HG02678 (cell line): Measurements from ENCODE around the gene RAB20.
A peak's percentile ranks its signal among the peaks of the same experiment; 100 is the strongest.
"Not testable (repeated sequence)": the region's sequence is repeated elsewhere in the genome, so short reads cannot be mapped to it uniquely, and the experiment has no call there.

Experiments used
- ATAC-seq: cut with Tn5 transposase; IDR thresholded peaks from one replicate; pipeline ENCODE4 v1.9.1; 2021; ENCODE audit warnings: mild to moderate bottlenecking, moderate library complexity; ENCODE audit not compliant: unreplicated experiment

The RAB20 gene, protein sequence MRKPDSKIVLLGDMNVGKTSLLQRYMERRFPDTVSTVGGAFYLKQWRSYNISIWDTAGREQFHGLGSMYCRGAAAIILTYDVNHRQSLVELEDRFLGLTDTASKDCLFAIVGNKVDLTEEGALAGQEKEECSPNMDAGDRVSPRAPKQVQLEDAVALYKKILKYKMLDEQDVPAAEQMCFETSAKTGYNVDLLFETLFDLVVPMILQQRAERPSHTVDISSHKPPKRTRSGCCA

DNA sequence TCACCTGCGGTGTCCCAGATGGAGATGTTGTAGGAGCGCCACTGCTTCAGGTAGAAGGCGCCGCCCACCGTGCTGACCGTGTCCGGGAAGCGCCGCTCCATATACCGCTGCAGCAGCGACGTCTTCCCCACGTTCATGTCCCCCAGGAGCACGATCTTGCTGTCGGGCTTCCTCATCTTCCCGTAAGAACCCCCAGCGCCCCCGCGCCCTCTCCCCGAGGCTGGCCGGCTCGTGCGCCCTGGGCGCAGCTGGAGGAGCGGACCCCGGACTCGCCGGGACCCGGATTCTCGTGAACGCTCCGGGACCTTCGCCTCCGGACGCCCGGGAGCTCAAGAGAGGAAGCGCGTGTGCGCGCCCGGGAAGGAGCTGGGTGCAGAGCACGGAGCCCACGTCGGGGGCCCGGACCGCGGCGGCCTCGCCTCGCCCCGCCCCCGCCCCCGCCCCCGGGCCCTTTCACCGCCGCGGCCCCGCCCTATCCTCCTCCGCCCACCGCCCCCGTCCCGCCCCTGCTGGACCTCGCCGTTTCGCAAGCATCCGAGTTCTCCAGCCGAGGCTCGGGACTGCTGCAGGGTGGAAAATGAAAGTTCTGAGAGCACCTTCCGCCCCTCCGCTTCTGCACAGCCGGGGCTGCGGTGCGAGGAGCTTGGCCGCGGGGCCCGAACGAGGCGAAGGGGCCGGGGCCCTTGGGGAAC is at the start of gene RAB20:
TSS of gene RAB20 (minus strand) at position 379 of the 692 bp plus-strand sequence. CDS start at position 176, 203 bp downstream.
- ATAC-seq: peak; percentile 74

DNA sequence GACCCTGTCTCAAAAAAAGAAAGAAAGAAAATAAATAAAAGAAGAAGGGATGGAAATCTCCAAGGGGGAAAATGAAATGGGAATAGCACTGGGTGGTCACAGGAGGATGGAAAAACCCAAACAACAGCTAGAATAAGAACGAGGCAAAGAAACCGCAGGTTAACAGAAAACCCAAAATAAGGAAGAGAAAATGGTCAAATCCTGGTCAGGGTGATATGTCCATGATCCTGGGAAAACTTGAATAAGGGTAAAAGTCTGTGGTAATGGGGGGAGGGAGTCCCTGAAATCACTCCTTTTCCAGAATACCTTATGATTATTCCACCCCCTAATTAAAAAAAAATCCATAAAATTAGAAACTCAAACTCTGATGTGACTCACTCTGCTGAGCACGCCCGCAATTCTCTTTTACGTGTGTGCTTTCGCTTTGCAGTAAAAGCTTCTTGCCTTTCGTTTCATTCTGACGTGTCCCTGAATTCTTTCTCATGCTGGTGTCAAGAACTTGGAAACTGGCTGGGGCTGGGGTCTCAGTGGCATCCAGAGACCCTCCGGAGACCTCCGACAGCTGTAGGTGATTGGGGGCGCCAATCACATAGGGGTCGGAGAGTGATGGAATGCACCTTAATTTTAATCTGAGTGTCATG is 49.6 kb upstream of the RAB20 start:
- no peak for ATAC-seq

DNA sequence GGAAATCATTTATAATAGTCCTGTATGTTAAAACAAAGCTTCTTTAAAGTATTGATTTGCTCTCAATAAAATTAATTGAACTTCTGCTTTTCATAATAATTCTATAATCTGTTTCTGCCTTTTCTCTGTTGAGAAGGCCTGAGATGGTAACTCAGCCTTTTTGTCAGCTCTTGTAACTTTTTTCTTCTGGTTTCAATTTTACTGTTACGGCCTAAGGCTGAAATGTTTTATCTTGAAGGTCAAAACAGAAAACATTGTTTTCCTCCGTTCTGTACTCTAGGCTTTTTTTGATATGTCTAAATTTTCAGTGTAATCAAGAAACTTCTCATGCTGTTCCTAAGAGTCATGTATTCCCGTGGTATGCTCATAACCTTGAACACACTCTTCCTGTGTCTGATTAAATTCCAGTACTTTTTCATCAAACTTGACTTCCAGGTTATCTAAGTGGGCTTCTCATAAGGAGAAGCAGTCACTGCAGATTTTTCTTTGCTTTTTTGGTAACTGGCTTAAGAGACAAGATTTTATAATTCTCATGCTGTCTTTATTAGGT is 46.2 kb upstream of the RAB20 start:
- ATAC-seq: no peak

DNA sequence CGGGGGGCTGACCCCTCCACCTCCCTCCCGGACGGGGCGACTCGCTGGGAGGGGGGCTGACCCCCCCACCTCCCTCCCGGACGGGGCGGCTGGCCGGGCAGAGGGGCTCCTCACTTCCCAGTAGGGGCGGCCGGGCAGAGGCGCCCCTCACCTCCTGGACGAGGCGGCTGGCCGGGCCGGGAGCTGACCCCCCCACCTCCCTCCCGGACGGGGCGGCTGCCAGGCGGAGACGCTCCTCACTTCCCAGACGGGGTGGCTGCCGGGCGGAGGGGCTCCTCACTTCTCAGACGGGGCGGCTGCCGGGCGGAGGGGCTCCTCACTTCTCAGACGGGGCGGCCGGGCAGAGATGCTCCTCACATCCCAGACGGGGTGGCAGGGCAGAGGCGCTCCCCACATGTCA is 44.8 kb upstream of the RAB20 start:
- ATAC-seq: not testable (repeated sequence)

DNA sequence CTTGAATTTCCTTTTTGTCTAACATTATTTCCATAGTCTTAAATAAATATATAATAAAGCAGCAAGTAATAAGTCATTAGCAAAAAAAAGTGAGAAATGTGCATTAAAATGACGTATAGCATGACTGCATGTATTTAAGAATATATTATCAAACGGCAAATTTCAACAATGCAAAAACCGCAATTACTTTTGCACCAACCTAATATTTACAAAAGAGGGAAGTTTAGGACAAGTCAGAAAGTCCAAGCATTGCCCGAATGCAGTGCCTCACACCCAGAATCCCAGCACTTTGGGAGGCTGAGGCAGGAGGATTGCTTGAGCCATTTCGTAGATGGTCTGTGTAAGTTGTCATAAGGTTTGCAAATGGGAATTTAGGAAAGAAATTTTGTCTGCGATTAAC is 43.6 kb upstream of the RAB20 start:
- ATAC-seq: no peak

DNA sequence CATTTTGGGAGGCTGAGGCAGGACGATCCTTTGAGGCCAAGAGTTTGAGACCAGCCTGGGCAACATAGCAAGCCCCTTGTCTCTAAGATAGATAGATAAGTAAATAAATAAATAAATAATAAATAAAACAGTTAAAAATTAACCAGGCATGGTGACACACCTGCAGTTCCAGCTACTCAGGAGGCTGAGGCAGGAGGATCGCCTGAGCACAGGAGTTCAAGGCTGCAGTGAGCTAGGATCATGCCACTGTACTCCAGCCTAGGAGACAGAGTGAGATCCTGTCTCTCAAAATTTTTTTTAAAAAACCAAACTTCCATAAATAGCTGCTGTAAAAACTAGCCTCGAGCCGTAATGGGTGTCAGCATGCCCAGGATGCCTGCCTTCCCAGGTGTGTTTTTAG is 39.5 kb upstream of the RAB20 start:
- ATAC-seq: no peak

DNA sequence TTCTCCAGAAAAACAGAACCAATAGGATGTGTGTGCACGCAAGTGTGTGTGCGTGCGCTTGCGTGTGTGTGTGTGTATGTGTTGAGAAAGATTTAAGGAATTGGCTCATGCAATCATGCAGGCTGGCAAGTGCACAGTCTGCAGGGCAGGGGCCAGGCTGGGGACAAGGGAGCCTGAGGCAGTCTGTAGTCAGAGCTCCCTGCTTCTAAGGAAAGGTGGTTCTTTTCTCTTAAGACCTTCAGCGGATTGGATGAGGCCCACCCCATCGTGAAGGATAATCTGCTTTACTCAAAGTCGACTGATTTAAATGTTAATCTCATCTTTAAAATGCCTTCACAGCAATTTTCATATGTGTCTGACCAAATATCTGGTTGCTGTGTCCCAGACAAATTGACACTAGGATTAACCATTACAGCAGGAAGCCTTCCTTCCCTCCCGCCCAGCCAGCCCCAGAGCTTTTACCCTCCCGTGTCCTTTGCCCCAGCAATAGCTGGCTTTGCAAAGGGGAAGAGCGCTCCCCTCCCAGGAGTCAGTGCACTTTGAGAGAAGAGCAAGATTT is 38.8 kb upstream of the RAB20 start:
- ATAC-seq: no peak

DNA sequence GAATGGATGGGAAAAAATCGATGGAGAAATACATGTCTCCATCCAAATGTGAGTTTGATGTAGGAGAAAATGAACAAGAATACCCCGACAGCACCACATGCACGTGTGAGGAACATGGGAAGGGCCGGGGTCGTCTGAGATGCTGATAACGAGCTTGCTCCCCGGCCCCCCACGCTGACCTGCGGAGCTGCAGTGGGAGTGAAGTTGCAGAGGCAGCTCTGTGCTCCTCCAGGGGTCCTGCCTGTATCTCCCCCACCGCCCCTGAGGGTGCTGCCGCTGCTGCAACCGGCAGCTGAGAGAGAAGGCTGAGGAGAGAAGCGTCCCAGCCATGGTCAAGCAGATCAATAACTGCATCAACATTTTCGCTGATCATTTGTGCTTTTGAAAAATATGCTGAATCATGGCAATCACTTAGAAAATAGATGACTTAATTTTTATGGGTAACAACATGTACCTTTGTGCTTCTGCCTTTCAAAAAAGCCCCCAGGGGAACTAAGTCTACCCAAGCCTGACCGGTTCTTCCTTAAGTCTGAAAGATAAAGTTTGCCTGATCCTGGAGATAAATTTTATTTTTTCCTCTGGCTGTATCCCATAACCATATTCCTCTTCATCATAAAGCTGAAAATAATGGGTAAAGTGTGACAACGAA is 35.6 kb upstream of the RAB20 start:
- ATAC-seq: no peak

DNA sequence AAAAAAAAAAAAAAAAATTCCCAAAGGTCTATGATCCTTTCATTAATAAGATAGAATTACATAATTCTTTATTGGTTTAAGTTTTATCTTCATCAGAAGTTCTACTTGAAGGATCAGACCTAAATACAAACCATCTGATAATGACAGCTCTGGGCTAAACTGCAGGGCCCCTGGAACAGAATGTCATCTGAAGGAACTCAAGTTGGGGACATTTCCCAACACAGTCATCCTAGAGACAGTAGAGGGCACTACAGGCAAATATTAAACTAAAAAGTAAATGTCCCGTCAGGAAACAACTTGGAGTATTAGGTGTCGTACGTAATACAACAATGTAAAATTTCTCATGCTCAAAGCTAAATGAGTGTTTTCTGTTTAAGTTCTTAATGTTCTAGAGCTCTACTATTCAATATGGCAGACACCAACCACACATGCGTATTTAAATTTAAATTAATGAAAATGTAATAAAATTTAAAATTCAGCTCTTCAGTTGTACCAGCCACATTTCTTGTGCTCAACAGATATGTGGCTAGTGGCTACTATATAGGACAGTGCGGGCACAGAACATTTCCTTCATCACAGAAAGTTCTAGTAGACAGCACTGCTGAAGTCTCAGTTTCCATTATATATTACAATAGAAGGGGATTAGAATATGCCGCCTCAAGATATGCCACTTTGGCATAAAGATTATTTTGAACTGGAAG is 32.1 kb upstream of the RAB20 start:
- no peak for ATAC-seq

DNA sequence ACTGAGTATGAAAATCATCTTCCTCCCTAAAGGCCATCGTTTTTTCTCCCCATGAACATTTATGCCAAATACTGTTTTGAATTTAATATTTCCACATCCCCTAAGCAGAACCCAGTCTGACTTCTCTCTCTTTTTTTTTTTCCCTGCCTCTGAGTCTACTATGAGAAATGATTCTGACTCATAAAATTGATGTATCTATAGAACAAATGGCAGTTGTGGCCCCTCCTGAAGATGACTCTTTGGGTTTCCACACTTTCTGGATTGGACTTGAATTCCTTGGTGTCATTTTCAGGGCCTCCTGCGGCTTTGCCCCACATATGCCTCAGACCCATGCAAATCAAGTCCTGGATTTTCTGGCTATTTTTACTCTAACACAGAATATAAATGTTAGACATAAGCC is 31.1 kb upstream of the RAB20 start:
- no peak for ATAC-seq

DNA sequence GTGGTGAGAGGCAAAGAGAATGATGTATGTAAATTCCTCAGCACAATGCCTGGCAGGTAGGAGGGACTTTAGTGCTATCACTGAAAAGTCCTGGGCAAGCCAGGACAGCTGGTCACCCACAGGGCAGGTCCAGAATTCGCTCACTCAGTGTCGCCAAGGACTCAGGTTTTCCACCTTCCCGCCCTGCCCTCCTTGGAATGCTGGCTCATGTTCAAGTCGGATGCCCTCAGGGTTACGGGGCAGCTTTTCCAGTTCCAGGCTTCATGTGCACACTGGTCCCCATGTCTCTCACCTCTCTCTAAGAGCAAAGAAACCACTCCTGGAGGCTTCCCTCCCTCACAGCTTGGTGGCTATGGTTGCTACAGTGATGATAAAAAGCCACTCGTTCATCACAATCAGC is 29.1 kb upstream of the RAB20 start:
- ATAC-seq: no peak

DNA sequence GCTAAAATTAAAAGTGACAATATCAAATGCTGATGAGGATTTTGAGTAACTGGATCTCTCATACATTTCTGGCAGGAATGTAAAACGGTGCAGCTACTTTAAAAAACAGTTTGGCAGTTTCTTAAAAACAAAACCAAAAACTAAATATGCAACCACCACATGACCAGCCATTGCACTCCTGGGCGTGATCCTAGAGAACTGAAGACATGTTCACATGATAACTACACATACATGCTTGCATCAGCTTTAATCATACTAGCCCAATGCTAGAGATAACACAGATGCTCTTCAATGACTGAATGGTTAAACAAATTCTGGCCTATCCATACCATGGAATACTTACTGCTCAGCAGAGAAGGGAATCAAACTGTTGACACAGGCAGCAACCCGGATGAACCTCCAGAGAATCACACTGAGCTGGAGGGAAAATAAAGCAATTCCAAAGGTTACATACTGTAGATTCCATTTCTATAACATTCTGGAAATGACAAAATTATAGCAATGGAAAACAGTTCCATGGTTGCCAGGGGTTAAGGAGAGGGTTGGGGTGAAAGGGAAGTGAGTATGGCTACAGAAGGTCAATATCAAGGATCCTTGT is 28.4 kb upstream of the RAB20 start:
- ATAC-seq: no peak

DNA sequence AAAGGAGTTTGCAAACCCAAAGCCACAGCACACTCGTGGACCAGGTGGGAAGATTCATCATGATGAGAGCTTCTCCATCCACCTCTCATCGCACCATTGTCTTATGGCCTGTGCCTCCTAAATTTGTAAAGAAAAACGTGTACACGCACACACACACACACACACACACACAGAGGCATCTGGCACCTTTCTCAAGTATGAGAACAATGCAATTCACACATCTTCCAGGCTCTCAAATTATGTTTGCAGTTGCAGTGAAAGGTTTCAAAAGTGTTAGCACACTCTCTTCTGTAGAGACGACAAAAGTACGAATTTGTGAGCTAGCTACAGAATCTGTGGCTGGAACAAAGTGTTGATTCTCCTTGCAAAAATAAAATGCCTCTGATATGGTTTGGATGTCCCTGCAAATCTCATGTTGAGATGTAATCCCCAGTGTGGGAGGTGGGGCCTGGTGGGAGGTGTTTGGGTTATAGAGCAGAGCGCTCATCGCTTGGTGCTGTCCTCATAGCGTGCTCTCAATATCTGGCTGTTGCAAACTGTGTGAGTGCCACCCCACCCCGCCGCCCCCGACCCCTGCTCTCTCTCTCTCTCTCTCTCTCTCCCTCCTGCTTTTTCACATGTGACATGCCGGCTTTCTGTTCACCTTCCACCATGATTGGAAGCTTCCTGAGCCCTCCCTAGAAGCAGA is 21.8 kb upstream of the RAB20 start:
- ATAC-seq: no peak

DNA sequence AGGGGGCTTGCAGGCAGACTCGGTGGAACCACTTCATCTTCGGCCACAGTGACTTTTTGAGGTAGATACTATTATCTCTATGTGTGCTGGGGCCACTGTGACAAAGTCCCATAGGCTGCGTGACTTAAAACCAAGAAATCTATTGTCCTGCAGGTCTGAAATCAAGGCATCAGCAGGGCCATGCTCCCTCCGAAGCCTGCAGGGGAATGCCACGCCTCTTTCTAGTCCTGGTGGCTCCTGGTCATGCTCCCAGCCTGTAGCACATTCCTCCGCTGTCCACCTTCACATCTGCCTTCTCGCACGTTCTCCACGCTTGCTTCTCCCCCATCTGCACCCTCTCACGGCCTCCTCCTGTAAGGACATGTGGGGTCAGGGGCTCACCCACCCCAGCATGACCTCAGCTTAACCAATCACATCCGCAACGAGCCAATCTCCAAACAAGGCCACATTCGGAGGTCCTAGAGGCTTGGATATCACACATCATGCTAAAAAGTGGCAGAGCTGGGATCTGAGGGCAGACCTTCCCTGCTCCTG is 21.0 kb upstream of the RAB20 start:
- ATAC-seq: no peak

DNA sequence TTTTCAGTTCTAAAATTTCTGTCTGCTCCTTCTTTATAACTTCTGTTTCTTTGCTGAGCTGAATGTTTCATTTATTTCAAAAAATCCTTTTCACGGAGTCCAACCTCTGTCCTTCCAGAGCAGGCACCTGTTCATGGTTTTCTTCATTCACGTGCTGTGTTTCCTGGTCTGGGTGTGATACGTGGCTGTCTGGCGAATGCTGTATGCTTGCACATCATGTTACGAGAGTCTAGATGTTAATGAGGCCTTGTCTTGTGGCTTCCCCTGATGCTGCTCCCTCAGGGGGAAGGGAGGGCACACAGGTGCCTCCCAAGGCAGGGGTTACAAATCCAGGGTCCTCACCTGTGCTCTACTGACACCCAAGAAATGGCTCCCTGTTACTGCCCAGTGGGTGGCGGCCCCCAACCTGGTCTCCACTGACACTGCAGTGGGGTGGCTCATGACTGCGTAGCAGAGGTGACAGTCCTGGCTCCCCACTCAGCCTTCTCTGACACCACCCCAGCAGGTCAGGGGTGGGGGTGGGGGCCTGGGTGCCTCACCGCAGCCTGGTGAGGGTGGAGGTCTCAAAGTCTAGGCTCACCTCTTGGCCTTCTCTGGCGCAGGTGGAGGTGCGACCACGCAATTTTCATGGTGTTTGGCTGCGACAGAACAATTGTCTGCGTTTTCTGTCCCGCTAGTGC is 20.1 kb upstream of the RAB20 start:
- no peak for ATAC-seq

DNA sequence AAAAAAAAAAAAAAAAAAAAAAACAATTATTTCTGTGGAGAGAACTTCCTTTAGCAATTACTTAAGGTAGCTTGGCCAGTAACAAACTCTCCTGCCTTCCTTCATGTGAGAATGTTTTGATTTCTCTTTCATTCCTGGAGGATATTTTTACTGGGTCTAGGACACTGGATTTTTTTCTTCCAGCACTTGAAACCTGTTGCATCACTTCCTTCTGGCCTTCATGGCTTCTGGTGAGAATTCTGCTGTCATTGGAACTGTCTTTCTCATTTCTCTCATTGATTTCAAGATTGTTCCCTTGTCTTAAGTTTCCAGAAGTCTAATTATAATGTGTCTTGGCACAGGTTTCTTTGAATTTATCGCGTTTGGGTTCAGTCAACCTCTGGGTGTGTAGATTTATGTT is 19.3 kb upstream of the RAB20 start:
- no peak for ATAC-seq

DNA sequence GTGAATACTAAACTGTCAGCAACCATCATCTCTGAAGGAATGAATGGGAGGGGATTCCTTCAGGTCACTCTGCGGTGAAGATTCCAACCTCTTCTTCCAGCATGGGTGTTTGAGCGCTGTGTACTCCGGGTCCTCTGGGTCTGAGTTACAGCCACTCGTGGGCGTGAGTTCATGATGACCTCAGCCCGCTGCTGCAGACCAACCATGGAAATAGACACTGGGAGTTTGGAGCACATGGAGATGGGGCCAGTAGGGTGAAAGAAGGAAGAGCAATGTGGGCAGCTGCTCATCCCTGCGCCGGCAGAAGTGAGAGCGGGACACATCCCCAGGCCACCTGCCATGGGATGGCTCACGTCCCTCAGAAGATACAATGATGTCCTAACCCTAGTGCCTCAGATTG is 16.8 kb upstream of the RAB20 start:
- no peak for ATAC-seq

DNA sequence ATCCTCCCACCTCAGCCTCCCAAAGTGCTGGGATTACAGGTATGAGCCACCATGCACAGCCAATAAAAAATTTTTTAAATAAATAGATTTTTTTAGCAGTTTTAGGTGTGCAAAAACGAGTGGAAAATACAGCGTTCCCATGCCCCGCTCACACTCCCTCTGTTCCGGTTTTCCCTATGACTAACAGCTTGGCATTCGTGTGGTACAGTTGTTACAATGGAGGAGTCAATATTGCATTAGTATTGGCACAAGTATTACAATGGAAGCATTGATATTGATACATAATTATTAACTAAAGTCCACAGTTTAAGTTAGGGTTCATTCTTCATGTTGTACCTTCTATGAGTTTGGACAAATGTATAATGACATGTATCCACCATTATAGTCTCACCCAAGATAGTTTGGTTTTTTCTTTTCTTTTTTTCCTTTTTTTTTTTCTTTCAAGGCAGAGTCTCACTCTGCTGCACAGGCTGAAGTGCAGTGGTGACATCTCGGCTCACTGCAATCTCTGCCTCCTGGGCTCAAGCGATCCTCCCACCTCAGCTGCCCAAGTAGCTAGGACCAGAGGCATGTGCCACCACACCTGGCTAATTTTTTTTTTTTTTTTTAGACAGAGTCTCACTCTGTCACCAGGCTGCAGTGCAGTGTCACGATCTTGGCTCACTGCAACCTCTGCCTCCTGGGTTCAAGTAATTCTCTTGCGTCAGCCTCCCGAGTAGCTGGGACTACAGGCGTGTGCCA is 15.4 kb upstream of the RAB20 start:
- ATAC-seq: no peak
